GM19238 (cell line): ENCODE data around the gene PKP4.
"Not testable (repeated sequence)": the region's sequence is repeated elsewhere in the genome, so short reads cannot be mapped to it uniquely, and the experiment has no call there.

Experiments used
- DNase-seq: peaks from one replicate; pipeline ENCODE4 v3.0.0; 2011; ENCODE audit warnings: low spot score; ENCODE audit not compliant: insufficient read length

Gene PKP4, protein sequence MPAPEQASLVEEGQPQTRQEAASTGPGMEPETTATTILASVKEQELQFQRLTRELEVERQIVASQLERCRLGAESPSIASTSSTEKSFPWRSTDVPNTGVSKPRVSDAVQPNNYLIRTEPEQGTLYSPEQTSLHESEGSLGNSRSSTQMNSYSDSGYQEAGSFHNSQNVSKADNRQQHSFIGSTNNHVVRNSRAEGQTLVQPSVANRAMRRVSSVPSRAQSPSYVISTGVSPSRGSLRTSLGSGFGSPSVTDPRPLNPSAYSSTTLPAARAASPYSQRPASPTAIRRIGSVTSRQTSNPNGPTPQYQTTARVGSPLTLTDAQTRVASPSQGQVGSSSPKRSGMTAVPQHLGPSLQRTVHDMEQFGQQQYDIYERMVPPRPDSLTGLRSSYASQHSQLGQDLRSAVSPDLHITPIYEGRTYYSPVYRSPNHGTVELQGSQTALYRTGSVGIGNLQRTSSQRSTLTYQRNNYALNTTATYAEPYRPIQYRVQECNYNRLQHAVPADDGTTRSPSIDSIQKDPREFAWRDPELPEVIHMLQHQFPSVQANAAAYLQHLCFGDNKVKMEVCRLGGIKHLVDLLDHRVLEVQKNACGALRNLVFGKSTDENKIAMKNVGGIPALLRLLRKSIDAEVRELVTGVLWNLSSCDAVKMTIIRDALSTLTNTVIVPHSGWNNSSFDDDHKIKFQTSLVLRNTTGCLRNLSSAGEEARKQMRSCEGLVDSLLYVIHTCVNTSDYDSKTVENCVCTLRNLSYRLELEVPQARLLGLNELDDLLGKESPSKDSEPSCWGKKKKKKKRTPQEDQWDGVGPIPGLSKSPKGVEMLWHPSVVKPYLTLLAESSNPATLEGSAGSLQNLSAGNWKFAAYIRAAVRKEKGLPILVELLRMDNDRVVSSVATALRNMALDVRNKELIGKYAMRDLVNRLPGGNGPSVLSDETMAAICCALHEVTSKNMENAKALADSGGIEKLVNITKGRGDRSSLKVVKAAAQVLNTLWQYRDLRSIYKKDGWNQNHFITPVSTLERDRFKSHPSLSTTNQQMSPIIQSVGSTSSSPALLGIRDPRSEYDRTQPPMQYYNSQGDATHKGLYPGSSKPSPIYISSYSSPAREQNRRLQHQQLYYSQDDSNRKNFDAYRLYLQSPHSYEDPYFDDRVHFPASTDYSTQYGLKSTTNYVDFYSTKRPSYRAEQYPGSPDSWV

DNA sequence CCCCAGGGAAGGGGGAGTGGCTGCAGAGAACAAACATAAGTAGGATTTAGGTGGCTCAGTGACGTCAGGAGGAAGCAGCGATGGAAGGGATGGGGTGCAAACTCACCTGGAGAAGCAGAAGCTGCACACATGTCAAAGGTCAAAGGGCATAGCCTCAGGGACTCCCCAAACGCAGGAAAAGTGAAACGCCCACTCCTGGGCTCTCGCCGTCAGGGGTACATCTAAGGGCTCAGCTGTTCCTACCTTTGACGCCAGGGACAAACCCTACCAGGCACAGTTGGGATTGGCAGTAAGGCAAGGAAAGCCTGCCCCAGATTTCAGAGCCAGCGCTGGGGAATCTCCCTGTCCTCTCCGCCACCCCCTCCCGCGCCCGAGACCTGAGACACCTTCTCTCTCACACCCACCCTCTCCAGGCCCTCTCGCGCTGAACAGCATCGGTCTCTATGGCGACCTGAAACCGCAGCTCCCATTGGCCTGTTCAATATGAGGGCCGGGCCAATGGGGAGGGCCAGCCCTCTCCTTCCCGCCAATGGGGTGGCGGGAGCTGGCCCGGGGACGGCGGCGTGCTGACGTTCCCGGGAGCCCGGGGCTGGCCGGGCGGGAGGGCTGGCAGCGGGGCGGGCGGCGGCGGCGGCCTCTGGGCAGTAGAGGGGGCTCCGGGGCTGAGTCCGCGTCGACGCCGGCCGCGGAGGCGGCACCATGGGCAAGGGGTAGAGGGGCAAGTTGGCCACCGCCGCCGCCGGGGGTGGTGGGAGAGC lies at the start of gene PKP4, which contains the start of gene CCDC148:
TSS of gene PKP4 (plus strand) at position 644 of the 758 bp plus-strand sequence. CDS start 76,233 bp downstream, outside the sequence.
TSS of gene CCDC148 (minus strand) at position 445 of the 758 bp plus-strand sequence. CDS start at position 131, 314 bp downstream.
- peak; percentile 89 for DNase-seq

DNA sequence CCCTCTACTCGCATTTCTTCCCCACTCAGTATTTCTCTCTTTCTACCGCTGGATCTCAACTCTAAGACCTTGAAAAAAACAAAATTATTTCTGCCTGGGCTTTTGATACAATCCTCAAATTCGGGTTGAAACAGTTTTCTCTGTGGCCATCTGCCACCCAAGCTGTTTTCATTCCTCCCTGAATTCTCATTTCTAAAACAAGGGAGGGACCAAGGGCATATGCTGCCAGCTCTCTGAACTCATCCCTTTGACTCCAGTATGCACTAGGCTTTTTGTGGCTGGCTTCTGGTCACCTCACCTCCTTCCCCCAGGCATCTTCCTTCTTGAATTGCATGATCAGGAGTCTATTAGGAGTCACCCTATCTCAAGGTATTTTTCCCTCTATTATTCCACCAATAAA lies 49.7 kb upstream of the PKP4 start:
- no peak for DNase-seq

DNA sequence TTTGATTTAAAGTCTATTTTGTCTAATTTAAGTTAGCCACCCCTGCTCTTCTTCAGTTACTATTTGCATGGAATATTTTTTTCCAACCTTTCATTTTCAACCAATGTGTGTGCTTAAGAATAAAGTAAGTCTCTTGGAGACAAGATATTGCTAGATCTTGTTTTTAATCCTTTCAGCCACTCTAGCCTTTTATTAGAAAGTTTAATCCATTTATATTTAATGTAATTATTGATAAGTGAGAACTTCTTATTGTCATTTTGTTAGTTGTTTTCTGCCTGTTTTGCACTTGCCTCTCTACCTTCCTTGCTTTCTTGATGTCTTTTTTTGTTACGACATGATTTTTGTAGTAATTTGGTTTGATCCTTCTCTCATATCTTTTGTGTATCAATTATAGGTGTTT lies 46.6 kb upstream of the PKP4 start:
- no peak for DNase-seq

DNA sequence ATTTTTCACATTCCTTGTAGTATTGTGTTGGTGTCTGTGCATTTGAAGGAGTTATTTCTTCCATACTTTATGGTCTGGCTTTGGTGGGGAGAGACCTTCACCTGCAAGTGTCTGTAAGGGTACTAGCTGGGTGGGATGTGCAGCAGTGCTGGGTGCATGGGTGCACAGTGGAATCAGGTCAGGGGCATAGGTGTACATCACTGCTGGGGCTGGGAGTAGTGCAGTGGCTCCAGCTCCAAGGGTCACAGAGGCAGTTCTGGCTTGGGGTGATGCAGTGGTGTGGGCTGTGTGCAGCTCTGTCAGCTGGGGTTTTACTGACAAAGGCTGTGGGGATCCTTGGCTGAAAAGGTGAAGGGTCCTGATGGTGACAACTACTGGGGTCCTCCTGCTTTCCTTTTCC lies 45.0 kb upstream of the PKP4 start:
- DNase-seq: no peak

DNA sequence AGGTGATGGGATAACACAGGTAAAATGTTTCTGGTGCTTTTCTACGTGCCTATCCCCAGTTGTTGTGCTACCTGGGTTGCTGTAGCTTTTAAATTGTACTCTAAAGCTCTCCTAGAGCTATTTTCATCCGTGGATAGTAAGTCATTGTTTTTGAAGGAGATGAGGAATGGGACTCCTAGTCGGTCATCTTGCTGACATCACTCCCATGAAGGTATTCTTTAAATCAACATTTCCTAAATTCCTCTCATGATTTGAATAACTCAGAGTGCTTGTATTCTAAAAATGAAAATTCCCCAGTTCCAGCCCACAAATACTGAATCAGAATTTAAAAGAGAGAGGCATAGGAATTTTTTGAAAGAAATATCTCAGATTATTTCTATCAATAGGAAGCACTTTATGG lies 44.5 kb upstream of the PKP4 start:
- DNase-seq: no peak

DNA sequence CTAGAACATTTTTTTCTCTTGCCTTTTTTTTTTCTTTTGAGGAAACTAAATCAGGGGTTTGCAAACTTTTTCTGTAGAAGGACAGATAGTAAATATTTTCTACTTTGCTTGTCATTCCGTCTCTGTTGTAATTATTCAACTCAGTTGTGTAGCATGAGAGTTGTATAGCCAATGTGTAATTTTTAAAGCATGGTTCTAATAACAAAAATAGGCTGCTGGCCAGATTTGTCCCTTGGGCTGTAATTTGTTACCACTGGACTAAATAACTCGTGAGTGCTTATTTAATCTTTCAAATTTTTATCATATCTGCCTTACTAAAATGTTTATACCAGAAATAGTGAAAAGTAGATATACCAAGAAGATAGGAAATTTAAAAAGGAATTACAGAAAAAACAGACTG lies 43.2 kb upstream of the PKP4 start:
- no peak for DNase-seq

DNA sequence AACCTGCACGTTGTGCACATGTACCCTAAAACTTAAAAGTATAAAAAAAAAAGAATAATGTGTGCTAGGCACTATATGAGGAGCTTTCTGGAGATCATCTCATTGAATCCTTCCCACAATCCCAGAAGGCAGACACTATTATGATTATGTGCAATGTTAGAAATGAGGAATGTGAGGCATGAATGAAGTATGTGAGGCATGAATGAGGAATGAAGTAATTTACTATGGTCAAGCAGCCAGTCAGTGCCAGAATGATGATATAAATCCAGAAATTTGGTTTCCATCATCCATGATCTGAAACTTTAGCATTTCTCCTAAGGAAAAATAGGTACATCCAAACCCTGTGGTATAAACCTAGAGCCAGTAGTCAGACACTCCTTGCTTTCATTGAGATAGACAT lies 42.2 kb upstream of the PKP4 start:
- DNase-seq: no peak

DNA sequence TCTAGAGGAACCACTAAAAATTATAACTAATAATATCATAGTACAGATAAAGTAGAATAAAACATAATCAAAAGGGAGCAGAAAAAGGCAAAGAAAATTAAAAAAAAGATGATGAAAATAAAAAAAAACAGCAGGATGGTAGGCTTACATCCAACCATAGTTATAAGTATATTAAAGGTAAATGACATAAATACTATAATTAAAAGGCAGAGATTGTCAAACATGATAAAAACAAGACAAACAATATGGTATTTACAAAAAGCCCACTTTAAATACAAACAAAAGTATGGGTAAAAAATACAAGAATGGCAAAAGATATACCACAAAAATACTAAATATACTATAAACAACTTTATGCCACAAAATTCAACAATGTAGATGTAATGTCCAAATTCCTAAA lies 24.6 kb upstream of the PKP4 start:
- DNase-seq: no peak

DNA sequence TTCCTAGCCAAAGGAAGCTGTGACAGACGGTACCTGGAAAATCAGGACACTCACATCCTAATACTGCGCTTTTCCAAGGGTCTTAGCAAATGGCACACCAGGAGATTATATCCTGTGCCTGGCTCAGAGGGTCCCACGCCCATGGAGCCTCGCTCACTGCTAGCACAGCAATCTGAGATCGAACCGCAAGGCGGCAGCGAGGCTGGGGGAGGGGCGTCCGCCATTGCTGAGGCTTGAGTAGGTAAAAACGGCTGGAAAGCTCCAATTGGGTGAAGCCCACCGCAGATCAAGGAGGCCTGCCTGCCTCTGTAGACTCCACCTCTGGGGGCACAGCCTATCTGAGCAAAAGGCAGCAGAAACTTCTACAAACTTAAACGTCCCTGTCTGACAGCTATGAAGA lies 23.0 kb upstream of the PKP4 start:
- not testable (repeated sequence) for DNase-seq

DNA sequence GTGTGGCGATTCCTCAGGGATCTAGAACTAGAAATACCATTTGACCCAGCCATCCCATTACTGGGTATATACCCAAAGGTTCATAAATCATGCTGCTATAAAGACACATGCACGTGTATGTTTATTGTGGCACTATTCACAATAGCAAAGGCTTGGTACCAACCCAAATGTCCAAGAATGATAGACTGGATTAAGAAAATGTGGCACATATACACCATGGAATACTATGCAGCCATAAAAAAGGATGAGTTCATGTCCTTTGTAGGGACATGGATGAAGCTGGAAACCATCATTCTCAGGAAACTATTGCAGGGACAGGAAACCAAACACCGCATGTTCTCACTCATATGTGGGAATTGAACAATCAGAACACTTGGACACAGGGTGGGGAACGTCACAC lies 17.7 kb upstream of the PKP4 start:
- not testable (repeated sequence) for DNase-seq

DNA sequence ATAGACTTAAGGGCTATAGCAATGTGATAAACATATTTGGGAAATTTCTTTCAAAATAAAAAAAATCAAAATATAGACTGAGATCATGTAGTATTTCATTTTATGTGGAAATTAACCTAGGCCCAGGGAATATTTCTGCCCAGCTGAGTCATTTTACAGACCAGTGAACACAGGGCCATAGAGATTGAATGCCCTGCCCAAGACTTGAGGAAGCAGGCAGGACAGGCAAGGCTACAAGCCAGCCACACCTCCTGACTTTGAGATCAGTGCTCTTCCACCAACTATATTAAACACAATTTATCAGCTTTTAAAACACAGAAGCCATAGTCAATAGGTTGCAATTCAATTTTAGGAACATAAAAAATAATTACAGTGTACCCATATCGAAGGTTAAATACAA lies 13.1 kb upstream of the PKP4 start:
- no peak for DNase-seq

DNA sequence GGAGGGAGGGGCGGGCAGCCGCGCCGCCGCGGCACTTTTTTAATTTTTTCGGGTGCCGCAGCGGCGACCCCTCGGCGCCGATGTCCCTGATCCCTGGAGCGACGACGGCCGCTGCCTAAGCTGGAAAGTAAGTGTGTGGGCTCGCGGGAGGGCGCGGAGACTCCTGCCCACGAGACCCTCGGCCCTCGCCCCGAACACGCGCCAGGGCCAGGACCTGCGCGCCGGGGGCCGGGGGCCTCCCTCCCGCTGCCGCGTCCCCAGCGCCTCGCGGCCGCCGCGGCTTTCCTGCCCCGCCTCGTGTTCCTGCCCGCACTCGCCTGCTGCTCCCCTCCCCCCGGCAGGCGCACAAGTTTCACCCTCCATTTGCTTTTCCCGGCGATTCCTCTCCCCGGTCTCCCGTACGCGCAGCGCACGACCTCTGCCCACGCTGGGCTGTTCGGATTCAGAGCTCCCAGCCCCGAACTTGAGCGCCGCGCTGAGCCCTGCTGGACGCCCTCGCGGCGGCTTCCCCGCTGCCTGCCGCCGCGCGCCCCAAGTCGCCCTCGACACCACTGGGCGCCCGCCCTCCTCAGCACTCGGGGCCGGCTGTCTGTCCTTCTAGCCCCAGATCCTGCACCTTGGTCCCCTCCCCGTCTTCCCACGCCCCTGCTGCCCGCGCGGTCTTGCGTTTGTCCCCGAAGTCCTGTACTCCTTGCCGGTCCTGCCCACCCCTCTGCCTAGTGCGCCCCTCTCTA lies 507 bp downstream of the PKP4 start:
- DNase-seq: peak; percentile 17

DNA sequence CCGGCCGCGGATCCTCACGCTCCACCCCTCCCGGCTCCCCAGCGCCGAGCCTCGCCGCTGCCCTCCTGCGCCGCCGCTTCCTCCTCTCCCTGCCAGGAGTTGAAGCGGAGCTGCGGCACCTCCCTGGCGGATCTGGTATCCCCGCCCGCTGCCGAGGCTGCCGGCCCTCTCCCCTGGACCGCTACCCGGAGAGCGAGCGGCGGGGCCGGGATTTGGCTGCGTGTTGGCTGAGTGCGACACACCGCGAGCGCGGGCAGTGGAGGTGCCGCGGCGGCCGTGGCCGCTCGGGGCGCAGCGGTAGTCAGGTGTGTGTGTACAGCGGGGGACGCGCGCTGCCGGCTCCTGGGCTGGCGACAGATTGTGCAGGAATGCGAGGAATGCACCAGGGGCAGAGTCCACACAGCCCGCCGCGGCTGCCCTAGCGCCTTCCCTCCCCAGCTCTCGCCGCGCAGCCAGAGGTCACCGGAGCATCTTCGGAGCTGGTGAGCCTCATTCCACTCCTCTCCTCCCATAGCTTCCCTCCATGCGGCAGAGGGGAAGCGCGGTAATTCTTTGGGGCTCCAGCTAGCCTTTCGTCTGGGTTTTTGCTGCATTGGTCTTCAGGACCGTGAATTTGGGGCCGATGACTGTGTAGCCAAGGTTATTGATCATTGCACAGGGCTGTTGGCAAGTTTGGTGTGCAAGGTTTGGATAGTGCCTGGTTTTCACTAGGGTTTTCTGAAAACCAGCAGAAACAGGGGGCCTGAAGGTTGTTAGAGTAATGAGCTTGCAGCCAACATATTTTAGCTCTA lies 1.3 kb downstream of the PKP4 start:
- DNase-seq: peak; percentile 32

DNA sequence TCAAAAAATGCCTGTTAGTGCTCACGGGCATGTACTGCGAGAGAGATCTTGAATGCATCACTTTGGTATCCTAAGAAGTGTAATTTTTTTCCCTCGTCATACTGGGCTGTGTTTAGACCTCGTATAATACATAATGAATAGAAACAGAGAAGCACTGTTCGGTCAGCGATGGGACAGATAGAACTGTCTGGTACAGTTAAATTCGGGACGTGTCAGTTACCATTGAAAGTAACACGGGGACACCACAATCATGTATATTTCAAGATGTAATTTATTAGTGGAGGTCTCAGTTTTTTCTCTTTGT lies 1.8 kb downstream of the PKP4 start:
- DNase-seq: no peak

DNA sequence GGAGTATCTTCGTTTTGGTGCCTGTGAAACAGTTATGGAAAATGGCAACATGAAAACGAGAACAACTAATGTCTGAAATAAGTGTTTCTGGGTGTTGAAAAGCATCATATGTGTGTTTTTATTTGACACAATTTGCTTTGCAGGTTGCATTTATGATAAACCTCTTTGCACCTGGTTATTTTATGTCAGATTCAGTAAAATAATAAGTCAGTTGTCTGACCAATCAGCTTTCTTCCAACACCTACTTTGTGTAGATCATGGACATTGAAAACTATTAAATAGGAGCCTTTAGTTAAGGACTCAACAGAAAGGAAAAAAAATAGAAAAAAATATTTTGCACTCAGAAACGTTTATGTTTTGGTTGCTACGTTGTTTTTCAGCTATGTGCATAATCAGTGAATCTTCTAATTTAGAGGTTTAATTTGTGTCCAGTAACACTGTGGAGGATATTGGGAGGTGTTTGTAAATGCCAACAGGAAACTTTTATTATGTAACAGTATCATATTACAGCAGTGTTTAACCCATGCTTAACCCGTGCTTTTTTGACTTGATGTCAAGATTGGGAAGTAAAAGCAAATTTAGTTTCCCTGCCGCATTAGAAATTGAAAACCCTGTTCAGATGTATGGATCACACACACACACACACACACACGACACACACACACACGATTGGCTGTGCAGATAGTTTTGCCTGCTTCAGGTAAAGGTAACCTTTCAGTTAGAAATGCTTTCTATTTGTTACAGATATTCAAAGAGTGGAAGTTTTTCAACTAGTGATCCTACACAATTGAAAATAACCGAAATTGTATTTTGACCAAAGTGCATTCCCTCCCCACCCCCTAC lies 2.6 kb downstream of the PKP4 start:
- no peak for DNase-seq

DNA sequence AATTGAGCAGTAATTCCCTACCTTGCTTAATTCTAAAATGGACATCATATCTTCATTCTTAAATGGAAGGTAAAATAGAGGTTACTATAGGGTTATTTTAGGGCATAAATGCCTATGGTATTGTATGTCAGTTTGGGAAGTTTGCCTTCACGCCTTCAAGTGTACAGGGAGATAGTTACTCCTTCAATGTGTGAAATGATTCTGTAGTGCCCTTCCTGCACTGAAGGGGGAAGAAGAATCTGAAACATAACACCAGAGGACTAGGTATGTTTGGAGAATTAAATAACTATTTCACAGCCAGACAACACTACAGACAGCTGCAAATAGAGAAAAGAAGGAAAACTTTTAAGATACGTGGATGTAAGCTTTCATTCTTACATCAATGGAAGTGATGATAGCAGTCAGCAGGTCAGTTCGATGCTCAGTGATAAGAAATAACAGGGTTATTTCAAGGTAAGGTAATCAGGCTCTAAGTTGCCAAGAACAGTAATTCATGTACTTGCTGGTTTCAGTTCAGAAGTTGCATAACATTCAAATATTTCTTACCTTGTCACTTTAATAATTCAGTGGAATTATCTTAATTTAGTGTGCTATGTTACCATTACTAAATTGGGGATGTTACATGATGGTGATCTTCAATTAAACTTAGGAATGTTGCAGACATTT lies 4.0 kb downstream of the PKP4 start:
- no peak for DNase-seq

DNA sequence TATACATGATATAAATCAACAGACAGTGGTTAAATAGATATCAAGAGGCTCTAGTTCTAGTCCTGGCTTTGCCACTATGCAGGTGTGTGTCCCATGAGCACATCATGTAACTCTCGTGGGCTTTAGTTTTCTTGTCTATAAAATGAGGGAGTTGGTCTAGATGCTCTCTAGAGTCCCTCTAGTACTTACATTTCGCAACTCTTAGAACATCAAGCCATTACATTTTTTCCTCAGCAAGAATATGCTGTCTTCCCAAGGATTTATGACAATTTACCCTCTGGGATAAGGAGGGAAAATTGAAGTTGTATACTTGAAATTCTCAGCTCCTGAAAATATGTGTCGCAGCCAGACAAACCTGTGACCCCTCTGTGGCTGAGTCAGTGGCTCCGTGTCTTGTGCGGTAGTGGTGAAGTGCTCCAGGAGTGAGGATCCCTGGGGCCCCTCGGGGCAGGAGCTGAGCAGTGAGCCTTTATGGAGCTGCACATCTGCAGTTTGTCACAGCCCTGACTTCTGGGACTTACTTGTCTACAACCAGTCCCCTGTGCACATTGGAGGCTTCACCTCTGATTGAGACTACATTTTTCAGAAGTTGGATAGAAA lies 6.8 kb downstream of the PKP4 start:
- DNase-seq: no peak
